Lung (tissue), 12 donors: ENCODE results near the gene EHMT1. TPM values are rescaled to one million over a fixed set of nuclear protein-coding genes. Genes with fewer than 3 reads are reported as not detected.
A peak's percentile ranks its signal among the peaks of the same experiment; 100 is the strongest.
"Not testable (repeated sequence)": the region's sequence is repeated elsewhere in the genome, so short reads cannot be mapped to it uniquely, and the experiment has no call there.

Experiments used
- ATAC-seq: fragments of 200-7000 bp; cut with Tn5 transposase; one replicate; pipeline ENCODE4 v1.9.1; 2020; ENCODE audit warnings: moderate number of reproducible peaks; ENCODE audit not compliant: insufficient read depth, low FRiP score
- DNase-seq, 3 donors: peaks; one replicate each; pipeline ENCODE4 v3.0.0-alpha.2; 2013 to 2017
- H3K27ac ChIP-seq, 2 donors: one replicate each; pipeline ENCODE4 v1.5.1; 2013; ENCODE audit warnings: mild to moderate bottlenecking in 2 of 2, moderate library complexity in 2 of 2, control low read depth in 1 of 2, inconsistent platforms in 1 of 2, low read depth in 1 of 2, low read length in 1 of 2
- H3K27me3 ChIP-seq, 3 donors: one replicate each; pipeline ENCODE4 v1.5.1; 2013; ENCODE audit warnings: low read length in 2 of 3; ENCODE audit not compliant: control insufficient read depth in 3 of 3, insufficient read depth in 3 of 3
- H3K36me3 ChIP-seq, 4 donors: one replicate each; pipeline ENCODE4 v1.5.1; 2013; ENCODE audit warnings: low read length in 4 of 4, mild to moderate bottlenecking in 1 of 4, moderate library complexity in 1 of 4; ENCODE audit not compliant: control insufficient read depth in 4 of 4, insufficient read depth in 4 of 4
- H3K4me1 ChIP-seq, 5 donors: one replicate each; pipeline ENCODE4 v1.5.1; 2013; ENCODE audit warnings: low read length in 5 of 5, mild to moderate bottlenecking in 2 of 5, moderate library complexity in 1 of 5; ENCODE audit not compliant: control insufficient read depth in 5 of 5, insufficient read depth in 5 of 5
- H3K4me3 ChIP-seq: one replicate; pipeline ENCODE4 v1.5.1; 2013; ENCODE audit warnings: mild to moderate bottlenecking, control low read depth, moderate library complexity
- H3K9ac ChIP-seq, 2 donors: one replicate each; pipeline ENCODE4 v1.5.1; 2013; ENCODE audit warnings: low read length in 2 of 2, control low read depth in 1 of 2; ENCODE audit not compliant: insufficient read depth in 1 of 2
- H3K9me3 ChIP-seq, 4 donors: one replicate each; pipeline ENCODE4 v1.5.1; 2013; ENCODE audit warnings: low read length in 3 of 4, mild to moderate bottlenecking in 1 of 4, moderate library complexity in 1 of 4; ENCODE audit not compliant: control insufficient read depth in 4 of 4, insufficient read depth in 3 of 4
- CTCF ChIP-seq: IDR thresholded peaks from 2 replicates; pipeline ENCODE4 v1.5.1; 2012; ENCODE audit warnings: mild to moderate bottlenecking; ENCODE audit errors: control extremely low read depth, extremely low read depth
- WGBS, 2 donors: extraction: QIAGEN DNeasy Blood & Tissue Kit; methylation state at CpG; one replicate each; pipeline ENCODE4 v1.1.7; 2013; 5-methylcytosine and 5-hydroxymethylcytosine counted together
- polyA plus RNA-seq, 2 donors: library from polyadenylated mRNA; stranded (reverse); fragments of 200-250 nt; gene quantifications; one replicate each; pipeline ENCODE4 v1.2.1, GENCODE V29; 2013
- total RNA-seq, 2 donors: library from RNA; depleted of rRNA in 1 of 2; stranded (reverse); fragments of >200 nt in 1 of 2; gene quantifications; one replicate each; pipeline ENCODE4 v1.2.1, GENCODE V29; 2014 to 2021
- donor health status: control.
- donor health status: control.
- donor health status: Bipolar disorder and iron deficiency.
- donor health status: healthy.
- donor health status: DM: yes; HTN: yes; CAD: no.

EHMT1 gene
- total and polyA plus RNA-seq, 4 donors = 32.2 to 91.5 (median 58.1) TPM

- no peaks in the 10 kb centered on the region for H3K9me3 ChIP-seq
- no peak for TF ChIP-seq CTCF
- ATAC-seq (no peak), DNase-seq (no peak)
- 68 to 70% methylated on average over 6 of the region's 6 CpGs for WGBS, 2 donors
- H3K27ac ChIP-seq = no peak overlapping the region
- H3K4me3 ChIP-seq = no peak overlapping the region
- H3K4me1 ChIP-seq = peaks cover 8 to 25% (median 16%) of the 10 kb centered on the region in 5 donors
- H3K27me3 ChIP-seq = no peaks in the 10 kb centered on the region
- no peak overlapping the region for H3K9ac ChIP-seq
- H3K36me3 ChIP-seq = peaks cover 0 to 6% (median 1%) of the 10 kb centered on the region in 4 donors
These were observed 2.4 kb downstream of the EHMT1 start for GRCh38 chr9:137621131-137621757.

GRCh38 chr9:137622211-137622610 is 3.4 kb downstream of the EHMT1 start:
- ATAC-seq, H3K9ac ChIP-seq, H3K36me3 ChIP-seq, H3K27ac ChIP-seq, DNase-seq, H3K9me3 ChIP-seq, H3K4me3 ChIP-seq, H3K27me3 ChIP-seq: not testable (repeated sequence)
- WGBS, 2 donors = 81 to 95% methylated on average over 8 of the region's 8 CpGs
- peaks cover 8 to 25% (median 16%) of the 10 kb centered on the region in 5 donors for H3K4me1 ChIP-seq

- 38 to 62% methylated on average over 4 of the region's 4 CpGs for WGBS, 2 donors
- no peak for TF ChIP-seq CTCF
- Histone ChIP-seq H3K36me3 (no peaks in the 10 kb centered on the region), H3K4me3 (no peak overlapping the region), H3K27me3 (no peaks in the 10 kb centered on the region), H3K27ac (no peak overlapping the region), H3K4me1 (peaks cover 7 to 20% (median 9%) of the 10 kb centered on the region in 5 donors), H3K9ac (no peak overlapping the region), H3K9me3 (no peaks in the 10 kb centered on the region)
- ATAC-seq = no peak
- DNase-seq = peak in 2 of 3 donors; percentile 58 to 59
These were observed 7.7 kb downstream of the EHMT1 start for GRCh38 chr9:137626464-137626863.

- DNase-seq = not testable (repeated sequence)
These were observed 8.6 kb downstream of the EHMT1 start for GRCh38 chr9:137627406-137627805.

More at GRCh38 chr9:137627406-137627805, 8.6 kb downstream of the EHMT1 start:
- not testable (repeated sequence) for ATAC-seq, H3K27ac ChIP-seq, H3K9me3 ChIP-seq, H3K27me3 ChIP-seq, H3K9ac ChIP-seq, H3K36me3 ChIP-seq, H3K4me3 ChIP-seq
- peaks cover 7 to 26% (median 9%) of the 10 kb centered on the region in 5 donors for H3K4me1 ChIP-seq
- 96 to 98% methylated on average over 14 of the region's 14 CpGs for WGBS, 2 donors
